HG03521 (cell line): ENCODE data around the gene ASTL.

Experiments used
- ATAC-seq: cut with Tn5 transposase; IDR thresholded peaks from one replicate; pipeline ENCODE4 v1.9.1; 2021; ENCODE audit warnings: mild to moderate bottlenecking, moderate library complexity; ENCODE audit not compliant: unreplicated experiment

The ASTL gene

DNA sequence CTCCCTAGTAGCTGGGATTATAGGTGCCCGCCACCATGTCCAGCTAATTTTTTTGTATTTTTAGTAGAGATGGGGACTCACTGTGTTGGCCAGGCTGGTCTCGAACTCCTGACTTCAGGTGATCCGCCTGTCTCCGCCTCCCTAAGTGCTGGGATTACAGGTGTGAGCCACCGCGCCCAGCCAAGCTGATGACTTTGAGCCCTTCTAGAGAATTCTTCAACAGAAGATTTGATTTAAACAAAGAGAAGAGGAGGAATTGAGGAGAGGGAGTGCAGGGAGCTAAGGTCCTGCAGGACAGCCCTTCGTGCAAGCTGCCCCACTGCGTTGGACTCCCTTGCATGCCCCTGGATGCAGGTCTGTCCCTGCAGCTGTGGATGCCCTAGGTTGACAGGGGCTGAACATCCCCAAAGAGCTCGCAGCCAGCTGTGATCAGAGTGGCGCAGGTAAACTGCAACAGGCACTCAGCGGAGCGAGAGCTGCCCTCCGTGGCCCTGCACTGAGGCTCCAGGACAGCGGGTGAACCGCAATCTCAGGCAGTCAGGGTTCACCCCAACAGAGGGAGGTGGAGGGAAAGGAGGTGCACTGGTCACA, 35.6 kb downstream of the ASTL start:
- no peak for ATAC-seq

DNA sequence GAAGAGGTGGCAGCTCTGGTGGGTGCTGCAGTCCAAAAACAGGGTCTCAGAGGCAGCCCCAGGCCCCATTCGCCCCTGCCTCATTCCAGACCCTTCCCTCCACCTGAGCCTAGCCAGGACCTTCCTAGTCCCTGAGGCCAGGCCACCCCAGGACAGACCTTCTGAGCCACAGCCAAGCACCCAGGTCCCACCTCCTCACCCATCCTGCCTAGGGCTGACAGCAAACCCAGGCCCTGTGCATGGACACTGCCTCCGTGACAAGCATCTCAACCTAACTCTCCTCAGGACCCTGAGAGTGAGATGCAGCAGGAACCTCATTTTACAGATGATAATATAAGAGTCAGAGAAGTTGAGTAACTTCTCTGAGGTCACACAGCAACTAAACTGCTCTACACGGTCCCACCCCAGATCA, 37.4 kb downstream of the ASTL start:
- ATAC-seq = no peak

DNA sequence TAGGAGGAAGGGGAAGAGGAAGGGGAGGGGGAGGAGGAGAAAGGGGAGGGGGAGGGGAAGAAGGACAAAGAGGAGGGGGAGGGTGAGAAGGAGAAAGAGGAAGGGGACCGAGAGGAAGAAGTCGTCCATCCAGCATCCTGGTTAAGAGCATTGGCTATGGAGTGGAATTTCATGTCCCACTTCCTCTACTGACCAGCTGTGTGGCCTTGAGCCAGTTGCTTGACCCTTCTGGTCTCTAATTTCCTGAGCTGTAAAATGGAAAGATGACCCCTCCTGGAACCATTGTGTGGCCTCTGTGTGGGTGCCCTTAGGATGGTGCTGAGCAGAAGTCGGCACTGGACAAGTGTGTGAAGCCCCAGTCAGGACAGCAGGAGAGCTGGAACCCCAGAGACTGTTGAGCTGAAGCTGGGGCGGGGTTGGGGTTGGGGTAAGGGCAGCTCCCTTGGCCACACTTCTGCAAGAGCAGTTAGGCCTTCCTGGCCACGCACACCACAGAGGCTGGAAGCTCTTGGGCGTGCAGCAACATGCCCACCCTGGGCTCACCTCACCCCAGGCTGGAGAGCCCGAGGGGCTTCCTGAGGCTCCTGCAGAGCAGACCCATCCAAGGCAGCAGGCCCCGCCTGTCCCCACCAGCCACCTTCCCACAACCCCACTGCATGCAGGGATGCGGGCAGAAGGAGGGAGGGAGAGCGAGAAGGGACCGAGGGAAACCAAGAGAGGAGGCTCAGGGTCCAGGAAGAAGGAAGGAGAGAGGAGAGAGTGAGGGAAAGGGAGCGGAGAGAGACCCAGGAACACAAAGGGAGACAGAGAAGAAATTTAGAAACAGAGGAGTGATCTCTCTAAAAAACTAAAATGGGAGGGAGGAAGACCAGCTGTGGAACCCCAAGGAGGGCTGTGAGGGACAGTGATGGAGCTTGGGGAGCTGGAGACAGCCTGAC, 38.2 kb downstream of the ASTL start:
- ATAC-seq = no peak

DNA sequence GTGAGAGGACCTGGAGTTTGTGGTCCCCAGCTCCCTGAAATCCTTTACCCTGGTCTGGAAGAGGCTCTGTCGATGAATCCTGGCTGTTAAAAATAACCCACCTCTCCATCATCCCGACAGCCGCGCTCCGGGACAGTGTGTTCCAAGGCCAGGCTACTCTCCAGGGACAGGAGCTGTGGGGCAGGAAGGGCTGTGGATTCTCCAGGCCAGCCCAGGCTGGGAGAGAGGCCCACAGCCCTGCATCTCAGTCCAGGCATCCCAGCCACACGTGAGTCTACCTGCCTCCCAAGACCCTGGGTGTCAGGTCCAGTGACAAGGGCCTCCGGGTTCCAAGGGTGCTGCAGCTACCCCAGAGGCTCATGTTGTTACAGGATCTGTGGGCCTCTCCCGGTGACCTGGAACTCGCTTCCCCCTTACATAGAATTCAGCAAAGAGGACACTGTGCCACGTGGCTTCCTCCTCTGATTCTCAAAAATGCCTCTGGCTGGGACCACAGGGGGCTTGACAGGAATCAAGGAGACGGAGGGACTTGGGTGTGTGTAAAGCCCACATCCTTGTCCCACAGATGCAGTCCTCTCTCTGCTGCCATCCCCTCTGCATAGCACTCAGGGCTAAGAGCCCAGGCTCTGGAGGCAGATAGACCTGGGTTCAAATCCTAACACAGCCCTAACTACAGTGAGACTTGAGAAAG, 39.3 kb downstream of the ASTL start:
- no peak for ATAC-seq

DNA sequence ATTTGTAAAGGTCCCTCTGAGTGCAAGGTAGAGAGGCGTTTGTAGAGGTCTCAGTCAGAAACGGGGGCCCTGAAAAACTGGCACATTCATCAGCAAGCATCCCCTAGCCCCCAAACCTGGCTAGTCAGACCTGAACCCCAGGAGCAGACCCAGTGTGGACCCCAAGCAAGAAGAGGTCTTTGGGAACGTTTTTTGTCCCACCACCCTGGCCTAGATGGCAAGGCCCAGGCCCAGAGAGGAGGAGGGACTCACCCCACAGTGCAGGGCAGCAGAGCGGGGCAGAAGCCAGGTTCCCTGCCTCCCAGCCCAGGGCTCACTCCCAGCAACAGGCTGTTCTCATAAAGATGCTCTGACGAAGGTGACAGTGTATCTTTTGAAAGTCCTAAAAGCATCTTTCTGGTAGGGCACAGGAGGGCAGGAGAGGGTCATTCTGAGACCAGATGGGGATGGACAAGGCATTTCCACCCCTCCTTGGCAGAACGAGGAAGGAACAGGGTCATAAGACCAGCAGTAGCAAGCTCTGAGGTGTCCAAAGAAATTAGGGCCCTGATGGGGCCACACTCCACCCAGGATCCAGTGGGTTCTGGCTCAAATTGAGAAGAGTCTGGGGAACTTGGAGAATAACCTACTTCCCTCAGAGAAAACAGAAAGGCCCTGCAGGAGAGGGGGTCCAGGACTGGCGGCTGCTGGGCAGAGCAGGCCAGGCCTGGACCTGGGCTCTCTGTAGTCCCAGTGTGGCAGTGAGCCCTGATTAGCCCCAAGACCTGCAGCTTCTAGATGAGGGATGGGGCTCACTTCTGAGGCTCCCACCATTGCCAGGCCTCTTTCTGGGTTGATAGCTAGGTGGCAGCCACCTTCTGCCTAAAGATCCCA, 40.1 kb downstream of the ASTL start:
- ATAC-seq = no peak

DNA sequence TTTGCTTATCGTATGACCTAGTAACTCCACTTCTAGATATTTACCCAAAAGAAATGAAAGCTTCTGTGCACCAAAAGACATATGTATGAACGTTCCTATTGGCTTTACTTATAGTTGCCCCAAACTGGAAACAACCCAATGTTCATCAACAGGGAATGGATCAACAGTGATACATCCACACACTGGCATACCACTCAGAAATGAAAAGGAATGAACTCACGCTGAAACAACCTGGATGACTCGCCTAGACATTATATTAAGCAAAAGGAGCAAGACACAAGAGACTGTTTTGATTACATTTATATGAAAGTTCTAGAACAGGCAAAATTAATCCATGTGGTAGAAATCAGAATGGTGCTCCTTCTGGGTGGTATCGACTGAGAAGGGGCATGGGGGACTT, 40.9 kb downstream of the ASTL start:
- ATAC-seq = no peak

DNA sequence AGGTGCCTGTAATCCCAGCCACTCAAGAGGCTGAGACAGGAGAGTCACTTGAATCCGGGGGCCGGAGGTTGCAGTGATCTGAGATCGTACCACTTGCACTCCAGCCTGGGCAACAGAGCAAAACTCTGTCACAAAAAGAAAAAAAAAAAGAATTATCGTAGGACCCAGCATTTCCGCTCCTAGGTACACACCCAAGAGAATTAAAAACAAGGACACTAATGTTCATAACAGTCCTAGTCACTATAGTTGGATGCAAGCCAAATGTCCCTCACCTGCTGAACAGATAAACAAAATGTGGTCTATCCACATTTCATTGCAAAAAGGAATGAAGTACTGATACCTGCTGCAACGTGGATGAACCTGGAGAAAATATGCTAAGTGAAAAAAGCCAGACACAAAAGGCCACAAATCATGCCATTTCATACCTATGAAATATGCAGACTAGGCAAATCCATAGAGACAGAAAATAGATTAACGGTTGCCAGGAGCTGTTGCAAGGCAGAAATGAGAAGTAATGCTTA, 43.1 kb downstream of the ASTL start:
- ATAC-seq = no peak

DNA sequence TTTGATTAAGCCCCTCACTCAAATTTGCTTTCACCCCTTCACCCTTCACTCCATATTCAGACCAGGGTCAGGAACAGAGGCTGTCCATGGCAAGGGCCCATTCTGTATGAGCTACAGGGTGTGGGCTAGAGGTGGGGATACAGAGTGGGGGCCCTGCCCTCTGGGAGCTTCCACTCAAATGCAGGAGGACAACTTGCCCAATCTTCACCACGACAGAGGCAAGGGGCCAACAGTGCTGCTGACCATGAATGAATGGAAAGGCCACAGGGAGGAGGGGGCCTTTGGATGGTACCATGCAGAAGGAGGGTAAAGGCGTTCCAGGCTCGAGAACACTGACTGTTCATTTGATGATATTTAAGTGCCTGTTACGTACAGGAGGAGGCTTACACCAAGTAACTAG, 44.8 kb downstream of the ASTL start:
- no peak for ATAC-seq

DNA sequence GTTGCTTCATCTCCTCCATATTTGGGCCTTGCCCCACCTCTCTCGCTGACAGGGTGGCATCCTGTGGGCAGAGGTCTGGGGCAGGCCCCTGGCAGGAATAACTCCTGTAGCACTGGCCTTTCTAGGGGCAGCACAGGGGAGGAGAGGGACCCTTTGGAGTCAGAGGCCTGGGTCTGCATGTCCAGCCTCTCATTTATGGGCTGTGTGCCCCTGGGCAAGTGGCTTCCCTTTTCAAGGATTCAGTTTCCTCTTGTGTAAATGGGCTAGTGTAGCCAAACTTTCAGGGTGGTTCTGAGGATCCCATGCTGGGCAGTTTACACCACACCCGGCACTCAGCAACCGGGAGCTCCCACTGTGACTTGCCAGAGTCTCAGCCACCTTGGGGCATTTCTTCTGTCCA, 45.4 kb downstream of the ASTL start:
- no peak for ATAC-seq

DNA sequence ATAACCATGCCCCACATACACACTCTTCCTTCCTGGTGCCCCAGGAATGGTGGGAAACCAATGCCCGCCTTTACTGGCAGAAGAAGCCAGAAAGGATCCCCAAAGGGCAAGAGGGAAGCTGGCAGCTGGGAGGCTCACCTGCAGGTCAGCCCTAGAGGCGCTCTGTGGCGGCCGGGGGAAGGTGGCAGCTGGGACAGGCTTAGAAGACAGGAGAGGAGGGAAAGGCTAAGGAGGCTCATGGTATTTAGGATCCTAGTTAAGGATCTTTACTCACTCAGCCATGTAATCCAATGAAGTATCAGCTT, 45.8 kb downstream of the ASTL start:
- ATAC-seq = no peak

DNA sequence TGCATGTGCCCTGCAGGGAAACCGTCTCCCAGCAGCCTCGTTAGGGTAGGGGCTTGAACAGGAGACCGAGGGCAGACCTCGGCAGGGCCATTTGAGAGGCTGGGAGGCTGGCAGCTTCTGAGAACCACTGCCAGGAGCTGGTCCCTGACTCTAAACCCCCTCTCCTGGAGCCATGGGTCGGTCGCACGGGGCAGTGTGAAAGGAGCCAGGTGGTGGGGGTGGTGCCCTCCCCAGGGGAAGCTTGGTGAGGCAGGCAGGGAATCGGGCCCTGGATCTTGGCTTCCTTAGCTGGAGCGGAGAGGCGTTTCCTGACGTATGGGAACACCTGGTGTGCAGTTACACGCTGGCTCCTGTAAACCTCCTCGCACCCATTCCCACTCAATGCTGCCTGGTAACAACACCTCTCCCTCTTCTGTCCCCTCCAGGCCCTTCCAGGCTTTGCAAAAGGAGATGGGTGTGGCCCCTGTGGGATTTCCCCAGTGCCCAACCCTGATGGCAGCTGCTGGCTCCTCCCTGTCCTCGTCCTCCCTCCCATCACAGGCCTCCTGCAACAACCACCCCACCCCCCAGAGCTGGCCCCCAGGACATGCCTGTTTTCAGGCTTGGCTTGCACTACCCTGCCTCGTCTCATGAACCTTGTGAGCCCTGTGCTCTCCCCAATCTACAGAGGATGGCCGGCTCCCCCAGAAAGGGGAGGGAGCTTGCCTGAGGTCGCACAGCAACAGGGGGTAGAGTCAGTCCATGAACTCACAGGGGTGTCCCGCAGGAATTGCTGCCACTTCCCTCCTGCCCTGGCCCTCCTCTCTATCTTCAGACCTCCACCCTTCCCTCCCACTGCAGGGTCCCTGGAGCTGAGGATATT, 46.4 kb downstream of the ASTL start:
- ATAC-seq = no peak

DNA sequence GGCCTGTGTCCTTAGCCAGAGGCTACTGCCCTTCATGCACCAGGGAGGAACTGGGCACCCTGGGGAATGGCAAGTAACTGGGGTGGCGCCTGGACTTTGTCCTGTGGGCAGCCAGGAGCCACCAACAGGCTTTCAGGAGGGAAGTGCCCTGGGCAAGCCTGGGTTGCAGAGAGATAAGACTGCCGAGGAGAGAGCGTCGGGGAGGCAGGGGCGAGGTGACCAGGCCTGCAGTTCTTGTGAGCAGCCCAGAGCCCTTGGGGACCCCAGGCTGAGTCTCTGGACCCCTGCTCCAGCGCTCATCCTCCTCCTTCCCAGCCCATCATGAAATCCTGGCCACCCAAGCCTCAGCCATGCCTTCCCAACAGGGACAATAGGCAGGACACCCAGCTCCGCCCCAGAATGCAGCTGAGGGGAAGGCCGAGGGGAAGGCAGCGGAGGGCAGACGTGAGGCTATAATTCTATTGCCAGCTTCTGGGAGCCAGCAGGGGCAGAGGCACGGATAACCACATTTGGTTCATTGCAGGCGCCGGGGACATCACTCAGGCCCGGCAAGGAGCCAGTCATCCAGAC, 47.1 kb downstream of the ASTL start:
- ATAC-seq = no peak

DNA sequence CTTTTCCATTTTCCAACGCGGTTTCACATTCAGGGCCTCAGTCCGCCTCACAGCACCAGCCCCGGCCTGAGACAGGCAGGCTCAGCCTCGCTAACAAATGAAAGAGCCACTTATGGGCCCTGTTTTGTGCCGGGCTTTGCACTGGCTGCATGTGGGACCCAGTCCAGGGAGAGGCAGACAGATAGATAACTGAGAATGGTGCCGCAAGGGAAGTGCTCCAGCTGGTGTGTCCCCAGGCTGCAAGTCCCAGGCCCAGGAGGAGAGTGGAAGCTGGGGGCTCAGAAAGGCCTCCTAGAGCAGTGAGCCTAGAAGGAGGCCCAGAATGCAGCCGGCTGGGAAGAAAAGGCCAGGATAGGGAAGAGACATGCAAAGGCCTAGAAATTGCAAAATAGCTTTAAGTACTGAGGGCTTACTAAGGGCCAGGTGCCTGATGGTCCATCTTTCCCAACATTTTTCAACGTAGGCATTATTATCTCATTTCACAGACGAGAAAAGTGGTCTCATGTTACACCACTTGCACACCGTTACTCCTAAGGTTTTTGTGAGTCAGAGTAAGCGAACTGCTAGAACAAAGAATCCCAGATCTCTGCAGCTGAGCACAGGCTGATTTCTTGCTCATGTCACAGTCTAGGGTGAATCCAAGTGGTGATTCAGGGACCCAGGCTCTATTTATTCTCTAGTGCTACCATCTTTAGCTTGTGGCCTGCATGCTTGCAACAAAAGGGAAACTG, 47.9 kb downstream of the ASTL start:
- ATAC-seq = no peak

DNA sequence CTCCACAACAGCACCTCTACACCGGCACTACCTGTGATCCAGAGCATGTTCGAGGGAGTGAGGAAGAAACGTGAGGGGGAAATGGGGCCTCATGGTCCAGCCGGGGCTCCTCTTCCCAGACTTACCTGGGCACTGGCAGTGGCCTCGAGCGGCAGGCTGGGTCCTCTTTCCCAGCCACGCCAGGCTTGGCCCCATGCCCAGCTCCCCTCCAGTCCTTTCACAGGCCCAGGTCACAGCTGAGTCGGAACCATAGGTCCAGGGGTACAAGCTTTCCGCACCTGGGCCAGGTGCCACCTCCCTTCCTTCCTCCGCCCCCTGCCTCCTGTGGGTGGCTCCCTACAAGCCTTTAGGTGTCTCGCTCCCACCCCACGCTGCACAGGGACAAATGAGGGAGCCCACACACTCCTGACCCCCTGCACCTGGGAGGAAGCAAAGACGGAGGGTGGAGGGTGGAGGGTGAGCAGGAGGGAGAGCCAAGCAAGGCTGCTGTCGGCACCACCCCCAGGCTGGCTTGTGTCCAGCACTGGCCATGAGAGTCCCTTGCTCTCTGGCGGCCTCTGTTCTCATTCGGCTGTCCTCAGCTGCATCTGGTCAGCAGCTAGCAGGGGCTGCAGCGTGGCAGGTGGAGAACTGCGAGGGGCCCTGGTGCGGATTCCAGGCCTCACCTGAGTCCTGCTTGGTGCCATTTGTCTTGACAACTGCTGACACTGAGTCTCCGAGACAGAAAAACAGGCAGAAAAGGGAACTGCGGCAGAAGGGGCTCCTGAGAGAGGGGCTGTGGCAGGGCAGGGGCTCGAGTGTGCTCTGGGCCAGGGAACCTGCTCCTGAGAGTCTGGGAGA, 48.7 kb downstream of the ASTL start:
- ATAC-seq = no peak

DNA sequence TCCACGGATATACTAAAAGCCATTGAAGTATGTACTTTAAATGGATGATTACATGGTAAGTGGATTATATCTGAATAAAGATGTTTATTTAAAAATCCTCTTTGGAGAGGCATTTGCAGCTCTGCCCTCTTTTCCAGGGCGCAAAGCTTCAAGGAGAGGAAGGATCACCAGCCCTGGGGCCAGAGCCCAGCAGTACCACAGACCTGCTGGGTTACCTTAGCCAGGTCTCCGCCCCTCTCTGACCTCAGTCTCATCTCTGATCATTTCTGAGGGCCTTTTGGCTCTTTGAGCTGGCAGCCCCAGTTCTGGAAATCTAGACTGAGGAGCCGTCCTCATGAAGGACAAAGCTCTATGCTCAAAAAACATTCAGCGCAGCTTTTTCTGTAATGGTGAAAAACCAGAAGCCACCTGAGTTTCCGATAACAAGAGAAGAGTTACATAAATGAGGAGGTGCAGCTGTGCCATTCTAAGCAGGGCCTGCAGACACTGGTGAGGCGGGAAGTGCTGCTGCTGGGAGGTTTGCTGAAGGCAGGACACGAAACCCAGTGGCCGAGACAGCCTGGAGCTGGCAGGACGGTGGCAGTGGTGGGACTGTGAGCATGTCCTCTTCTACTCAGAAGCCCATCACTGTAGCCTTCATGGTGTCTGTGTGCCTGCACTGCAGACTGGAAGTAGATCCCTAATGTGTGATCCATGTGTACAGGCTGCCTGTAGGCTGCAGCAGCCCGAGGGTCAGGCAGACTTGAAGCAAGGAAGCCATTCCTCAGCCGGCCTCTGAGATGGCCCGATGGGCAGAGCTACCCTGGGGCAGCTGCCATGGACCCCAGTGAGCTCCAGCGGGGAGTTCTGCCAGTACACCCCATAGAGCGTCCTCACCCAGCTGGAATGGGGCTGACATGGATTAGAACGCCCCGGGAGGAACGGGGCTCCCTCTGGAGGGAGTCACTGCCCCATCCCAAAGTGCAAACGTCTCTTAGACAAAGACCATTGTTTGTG, 49.7 kb downstream of the ASTL start:
- no peak for ATAC-seq

DNA sequence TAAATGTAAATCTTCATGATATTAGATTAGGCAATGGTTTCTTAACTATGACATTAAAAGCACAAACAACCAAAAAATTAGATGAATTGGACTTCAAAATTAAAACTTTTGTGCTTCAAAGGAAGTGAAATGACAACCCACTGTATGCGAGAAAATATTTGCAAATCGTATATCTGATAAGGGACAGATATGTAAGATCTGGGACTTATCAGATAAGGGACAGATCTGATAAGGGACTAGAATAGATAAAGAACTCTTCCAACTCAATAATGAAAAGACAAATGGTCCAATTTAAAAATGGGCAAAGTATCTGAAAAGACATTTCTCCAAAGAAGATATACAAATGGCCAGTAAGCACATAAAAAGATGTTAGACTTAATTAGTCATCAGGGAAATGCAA, 51.2 kb downstream of the ASTL start:
- no peak for ATAC-seq
